HG03139 (cell line): ENCODE results near the gene ZC3H14.
"Not testable (repeated sequence)": the region's sequence is repeated elsewhere in the genome, so short reads cannot be mapped to it uniquely, and the experiment has no call there.

Experiments used
- ATAC-seq: cut with Tn5 transposase; IDR thresholded peaks from one replicate; pipeline ENCODE4 v1.9.1; 2021; ENCODE audit not compliant: unreplicated experiment

ZC3H14 gene, protein sequence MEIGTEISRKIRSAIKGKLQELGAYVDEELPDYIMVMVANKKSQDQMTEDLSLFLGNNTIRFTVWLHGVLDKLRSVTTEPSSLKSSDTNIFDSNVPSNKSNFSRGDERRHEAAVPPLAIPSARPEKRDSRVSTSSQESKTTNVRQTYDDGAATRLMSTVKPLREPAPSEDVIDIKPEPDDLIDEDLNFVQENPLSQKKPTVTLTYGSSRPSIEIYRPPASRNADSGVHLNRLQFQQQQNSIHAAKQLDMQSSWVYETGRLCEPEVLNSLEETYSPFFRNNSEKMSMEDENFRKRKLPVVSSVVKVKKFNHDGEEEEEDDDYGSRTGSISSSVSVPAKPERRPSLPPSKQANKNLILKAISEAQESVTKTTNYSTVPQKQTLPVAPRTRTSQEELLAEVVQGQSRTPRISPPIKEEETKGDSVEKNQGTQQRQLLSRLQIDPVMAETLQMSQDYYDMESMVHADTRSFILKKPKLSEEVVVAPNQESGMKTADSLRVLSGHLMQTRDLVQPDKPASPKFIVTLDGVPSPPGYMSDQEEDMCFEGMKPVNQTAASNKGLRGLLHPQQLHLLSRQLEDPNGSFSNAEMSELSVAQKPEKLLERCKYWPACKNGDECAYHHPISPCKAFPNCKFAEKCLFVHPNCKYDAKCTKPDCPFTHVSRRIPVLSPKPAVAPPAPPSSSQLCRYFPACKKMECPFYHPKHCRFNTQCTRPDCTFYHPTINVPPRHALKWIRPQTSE

DNA sequence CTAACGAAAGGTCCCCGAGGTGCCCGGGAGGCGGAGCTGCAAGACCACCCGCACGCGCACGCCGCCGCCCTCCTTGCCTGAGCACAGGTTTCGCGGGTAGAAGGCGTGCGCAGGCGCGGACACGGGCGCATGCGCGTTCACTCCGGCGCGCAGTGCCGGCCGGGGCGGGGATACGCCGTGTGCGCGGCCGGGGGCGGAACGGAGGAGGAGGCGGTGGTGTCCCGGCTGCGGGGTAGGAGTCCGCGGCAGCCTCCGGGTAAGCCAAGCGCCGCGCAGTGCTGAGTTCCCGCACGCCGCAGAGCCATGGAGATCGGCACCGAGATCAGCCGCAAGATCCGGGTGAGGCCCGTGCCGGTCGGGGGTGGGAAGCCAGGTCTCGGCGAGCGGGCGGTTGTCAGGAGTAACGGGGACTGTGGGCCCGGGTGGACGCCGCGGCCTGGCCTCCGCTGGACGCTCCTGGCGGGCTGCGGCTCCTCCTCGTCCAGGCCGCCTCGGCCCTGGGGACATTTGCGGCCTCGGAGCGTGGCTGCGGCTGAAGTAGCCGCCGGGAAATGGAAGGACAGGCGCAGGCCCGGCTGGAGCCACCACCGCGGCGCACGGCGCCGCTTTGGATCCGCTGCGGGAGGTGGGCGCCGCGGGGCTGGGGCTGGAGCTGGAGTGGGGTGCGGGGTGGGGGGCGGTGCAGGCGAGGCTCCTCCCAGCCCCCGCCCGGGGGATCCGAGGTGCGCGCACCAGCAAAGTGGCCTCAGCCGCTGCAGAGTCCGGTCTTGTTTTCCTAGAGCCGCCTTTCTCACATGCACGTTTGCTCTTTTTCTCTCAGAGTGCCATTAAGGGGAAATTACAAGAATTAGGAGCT is at the start of gene ZC3H14:
TSS of gene ZC3H14 (plus strand) at position 207 of the 856 bp plus-strand sequence. CDS start at position 304, 97 bp downstream.
- peak; percentile 95 for ATAC-seq

DNA sequence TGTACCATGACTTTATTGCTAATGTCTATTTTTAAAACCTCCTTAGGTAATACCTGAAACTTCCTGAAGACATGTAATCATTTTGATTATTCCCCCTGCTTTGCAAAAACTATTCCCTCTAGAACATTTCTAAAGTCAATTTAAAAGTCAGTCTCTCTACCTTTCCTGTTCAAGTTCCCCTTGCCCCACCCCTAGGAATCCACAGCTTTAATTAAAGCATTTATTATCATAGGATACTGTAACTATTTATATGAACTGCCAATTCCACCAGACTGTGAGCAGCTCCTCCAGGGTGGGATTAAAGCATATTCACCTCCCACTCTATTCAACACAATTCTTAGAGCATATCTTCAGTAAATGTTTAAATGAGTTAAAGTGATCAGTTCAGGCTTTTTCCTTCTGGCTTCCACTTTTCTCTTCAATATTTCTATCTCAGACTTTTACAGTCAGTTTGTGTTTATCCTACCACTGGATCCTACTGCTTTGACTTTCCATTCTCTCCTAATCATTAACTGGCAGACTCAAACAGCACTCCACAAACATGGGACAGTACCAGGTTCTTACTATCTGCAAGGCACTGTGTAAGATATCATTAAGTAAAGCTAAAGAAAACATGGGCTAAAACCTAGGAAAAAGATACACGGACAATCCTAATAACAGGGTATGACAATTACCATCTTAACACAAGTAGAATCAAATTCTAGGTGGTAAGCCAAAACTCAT is 47.2 kb upstream of the ZC3H14 start:
- no peak for ATAC-seq

DNA sequence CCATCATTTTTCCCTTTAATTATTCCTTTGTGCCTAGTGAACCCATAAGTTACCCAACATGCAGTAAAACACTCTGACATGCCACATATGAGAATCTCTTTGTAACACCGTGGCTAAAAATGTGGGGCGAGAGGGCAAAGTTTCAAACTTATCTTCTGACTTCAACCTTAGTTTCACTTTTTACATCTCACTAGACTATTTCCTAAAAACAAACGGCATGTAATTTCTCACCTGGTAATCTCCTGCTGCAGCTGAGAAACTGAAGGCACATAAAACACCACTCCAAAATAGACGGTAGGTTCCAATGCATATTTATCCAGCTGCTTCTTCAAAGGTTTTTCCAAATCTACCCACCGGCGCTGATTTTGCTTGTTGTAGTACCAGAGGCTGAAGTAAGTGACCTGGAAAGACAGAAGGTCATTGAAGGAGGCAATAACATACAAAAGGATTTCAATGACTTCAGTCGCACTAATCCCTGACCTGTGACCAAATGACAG is 45.9 kb upstream of the ZC3H14 start:
- no peak for ATAC-seq

DNA sequence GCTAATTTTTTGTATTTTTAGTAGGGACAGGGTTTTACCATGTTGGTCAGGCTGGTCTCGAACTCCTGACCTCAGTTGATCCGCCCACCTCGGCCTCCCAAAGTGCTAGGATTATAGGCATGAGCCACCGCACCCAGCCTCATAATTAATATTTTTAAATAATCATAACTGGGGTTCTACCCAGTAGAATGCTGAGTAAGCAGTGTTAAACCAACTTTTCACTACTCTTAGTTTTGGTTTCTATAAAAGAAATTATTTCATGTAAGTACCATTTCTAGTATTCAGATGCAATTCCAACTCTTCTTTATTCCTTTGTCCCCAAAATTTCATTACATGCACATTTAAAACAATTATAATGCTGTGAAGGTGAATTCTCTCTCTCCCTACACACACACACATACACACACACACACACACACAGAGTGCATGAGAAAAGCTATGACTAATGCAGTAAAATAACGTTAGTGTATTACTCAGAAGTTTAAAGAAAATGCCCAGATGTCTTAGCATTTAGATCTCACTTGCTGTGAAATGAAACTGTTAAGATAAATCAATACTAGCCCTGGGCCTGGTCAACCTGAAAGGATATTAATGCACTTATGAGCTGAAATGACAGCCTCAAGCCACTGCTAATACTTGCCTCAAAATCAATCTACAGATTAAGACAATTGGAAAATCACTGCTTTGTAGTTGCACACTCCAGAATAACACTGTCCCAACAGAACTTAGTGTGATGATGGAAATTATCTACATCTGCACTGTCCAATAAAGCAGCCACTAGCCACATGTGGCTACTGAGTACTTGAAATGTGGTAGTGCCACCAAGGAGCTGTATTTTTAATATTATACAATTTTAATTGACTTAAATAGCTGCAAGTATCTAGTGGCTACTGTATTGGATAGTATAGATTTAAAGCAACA is 44.0 kb upstream of the ZC3H14 start:
- no peak for ATAC-seq

DNA sequence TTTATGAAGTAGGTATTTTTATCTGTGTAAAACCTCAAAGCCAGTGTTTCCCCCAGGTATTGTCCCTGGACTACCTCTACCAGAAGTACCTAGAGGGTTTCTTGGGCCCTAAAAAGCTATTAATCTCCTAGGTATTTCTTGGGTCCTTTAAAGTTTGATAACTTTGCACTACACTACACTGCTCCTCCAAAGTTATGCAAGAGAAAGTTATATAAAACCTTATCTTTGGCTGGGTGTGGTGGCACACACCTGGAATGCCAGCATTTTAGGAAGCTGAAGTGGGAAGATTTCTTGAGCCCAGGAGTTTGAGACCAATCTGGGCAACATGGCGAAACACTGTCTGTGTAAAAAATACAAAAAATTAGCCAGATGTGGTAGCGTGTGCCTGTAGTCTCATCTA is 42.9 kb upstream of the ZC3H14 start:
- no peak for ATAC-seq

DNA sequence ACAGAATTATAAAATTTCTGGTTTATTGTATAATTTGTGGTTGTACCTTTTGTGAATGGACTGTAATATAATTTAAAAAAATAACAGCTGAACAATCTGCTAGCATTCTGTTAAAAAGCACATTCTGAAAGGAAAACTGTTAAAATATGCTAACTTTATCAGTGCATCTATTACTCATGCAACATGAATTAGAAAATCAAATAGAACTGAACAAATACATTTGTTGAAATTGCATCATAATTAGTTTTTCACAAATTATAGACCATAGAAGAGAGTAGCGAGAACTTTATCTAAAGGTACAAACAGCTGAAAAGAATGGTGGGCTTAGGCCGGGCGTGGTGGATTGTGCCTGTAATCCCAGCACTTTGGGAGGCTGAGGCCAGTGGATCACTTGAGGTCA is 41.0 kb upstream of the ZC3H14 start:
- ATAC-seq, result no peak

DNA sequence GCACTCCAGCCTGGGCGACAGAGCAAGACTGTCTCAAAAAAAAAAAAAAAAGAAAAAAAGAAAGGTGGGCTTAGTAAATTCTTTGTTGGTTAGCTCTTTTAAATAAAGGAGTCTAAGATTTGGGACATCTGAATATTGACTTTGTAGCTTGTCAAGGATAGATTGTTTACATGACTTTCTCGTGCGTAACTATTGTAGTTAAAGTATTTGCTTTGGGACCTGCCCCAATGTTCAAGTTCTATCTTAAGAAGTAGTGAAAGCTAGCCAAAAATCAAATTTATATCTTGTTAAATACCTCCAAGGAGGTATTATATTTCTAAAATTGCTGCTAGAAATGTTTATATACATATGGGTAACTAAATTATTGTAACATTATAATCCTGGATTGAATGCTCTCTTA is 40.4 kb upstream of the ZC3H14 start:
- no peak for ATAC-seq

DNA sequence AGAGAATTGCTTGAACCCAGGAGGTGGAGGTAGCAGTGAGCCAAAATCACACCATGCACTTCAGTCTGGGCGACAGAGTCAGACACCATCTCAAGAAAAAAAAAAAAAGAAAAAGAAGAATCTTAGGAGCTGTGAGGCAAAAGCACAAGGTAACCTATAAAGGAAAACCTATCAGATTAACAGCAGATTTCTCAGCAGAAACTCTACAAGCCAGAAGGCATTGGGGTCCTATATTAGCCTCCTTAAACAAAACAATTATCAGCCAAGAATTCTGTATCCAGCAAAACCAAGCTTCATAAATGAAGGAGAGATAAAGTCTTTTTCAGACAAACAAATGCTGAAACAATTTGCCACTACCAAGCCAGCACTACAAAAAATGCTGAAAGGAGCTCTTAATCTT is 32.9 kb upstream of the ZC3H14 start:
- ATAC-seq, result not testable (repeated sequence)

DNA sequence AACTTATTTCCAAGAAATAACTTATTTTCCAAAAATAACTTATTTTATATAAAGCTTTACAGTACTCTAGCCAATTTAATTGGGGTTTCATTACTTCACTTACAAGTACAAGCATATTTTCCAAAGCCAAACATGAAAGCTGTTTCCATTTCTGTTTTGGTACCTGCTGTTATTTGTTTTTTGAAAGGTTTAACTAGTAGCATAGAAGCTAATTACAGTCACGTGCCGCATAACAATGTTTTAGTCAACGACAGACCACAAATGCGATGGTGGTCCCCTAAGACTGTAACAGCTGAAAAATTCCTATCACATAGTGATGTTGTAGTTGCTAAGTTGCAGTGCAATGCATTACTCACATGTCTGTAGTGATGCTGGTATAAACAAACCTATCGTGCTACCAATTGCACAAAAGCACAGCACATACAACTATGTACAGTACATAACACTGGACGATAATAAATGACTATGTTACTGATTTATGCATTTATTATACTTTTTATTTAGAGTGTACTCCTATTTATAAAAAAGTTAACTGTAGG is 29.7 kb upstream of the ZC3H14 start:
- no peak for ATAC-seq

DNA sequence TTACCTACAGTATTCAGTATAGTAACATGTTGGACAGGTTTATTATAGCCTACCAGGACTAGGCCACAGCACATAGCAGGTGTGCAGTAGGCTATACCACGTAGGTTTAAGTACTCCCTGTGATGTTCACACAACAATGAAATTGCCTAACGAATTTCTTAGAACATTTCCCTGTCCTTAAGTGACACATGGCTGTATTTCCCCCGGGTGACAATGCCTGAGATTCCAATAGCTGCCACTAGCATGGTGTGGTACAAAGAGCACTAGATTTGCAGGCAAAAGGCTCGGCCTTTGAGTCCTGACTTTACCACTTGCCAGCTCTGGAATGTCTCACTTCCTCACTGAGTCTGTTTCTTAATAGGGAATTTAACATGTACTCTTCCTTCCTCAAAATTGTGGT is 27.7 kb upstream of the ZC3H14 start:
- no peak for ATAC-seq

DNA sequence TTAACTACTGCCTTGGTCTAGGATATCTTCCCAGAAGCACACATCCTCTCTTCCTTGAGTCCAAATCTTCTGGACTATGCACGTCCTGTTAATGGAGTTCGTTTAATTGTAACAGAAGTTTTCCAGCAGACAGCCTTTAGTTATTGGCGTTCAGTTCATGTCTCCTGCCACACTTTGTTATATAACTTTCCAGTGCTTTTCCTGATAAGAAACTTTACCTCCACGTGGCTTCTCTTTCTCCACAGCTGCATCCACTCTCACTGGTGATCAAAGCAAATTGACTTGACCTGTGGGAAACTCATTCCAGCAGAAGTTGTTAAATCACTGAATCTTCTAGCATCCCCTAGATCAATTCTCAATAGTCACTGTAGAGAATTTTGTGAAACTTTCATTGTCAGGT is 27.0 kb upstream of the ZC3H14 start:
- ATAC-seq, result no peak

DNA sequence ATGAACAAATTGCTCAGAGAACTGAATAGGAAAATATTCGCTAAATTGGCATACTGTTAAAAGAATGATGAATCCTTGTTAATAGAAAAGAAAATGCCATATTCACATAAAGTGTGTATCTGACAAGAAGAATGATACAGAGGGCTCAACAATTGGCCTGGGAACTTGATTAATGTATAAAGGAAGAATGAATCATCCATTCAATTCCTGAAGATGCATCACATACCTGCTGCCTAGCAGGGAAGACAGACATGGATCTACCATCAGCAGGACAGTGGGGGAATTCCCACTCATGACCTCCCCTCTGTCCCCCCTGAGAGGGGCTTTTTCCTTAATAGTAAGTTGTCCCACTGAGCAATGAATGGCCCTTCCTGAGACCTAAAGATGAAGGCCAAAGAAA is 21.5 kb upstream of the ZC3H14 start:
- ATAC-seq, result no peak

DNA sequence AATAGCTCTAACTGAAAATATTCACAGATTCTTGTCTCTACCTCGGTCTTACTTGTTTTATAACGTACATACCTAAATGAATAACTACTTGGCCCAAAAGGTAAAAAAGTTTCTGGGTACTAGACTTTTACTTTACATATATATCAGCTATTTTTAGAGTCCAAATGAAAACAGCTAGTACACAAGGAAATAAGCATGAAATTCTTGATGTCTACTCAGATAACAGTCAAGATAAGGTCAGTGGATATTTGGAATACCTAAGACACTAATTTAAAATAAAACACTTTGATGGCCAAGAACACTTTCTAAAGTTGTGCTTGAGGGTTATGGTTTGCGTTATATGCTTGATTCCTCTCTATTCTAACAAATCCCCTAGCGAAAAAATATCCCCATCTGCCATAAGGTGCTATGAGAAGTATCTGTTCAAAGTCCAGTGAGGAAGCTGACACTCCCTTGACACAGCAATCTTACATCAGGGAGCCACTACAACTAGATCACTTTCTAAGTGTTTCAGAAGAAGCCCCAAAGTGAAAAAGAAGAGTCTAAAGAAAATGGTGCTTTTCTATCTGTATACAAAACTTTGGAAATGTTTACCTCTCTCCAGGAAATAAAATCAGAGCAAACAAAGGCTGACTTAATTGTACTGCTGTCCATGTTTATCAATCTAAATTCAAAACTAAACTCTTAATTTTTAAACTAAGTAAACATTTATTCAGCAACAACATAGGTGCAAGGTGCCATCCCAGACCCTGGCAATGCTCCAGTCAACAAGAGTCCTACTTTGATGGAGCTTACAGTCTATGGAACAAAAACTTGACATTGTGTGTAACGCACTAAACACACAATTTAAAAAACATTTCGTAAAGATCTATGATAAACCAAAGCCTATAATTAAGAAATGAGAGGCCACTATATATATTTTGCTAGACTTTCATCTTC is 19.7 kb upstream of the ZC3H14 start:
- ATAC-seq, result no peak

DNA sequence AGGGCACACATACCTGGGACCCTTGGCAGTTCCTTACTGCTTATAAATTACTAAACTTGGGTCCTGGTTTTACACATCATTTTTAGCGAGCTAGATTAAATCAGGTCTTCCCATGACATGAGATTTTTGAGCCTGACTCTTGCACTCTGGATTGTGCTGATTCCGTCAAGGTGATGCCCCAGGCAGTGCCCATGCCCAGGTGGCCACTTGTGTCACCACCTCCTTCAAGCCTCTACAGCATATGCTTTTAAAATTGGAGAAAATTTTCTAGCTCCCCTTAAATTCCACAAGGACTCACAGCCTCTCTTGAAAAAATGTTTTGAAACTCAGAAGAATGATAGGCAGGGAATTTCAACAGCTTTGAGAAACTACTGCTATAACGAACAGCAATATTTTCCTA is 17.6 kb upstream of the ZC3H14 start:
- no peak for ATAC-seq

DNA sequence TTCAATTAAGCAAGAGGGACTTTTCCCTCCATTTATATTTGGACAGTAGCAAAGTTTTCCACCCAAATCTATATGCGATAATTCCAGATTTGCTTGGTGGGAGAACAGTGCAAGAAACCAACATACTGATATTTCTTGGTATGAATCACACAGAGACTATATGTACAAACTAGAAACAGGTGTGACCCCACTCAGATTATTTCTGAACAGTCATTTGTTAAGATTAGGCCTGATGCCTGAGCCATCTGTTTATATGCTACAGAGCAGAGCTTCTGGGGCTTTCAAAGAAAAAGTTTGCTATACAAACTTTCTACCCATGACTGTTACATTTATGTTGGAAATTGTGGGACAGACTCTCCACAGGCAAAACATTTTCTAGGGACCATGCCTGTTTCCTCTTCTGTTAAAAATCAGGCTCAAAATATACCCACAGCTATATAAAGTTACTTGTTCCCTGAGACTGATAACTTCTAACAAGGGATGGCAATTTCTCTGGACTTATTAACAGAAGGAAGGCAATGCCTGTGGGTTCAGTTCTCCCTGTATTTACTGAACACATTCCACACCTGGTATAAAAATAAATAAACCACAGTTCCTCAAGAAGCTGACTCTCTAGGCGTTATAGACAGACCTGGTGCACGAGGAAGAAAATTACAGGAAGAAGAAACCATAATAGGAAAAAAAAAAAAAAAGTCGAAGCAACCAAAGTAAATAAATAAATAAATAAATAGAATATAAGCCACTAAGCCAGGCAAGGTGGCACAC is 16.0 kb upstream of the ZC3H14 start:
- ATAC-seq, result no peak

DNA sequence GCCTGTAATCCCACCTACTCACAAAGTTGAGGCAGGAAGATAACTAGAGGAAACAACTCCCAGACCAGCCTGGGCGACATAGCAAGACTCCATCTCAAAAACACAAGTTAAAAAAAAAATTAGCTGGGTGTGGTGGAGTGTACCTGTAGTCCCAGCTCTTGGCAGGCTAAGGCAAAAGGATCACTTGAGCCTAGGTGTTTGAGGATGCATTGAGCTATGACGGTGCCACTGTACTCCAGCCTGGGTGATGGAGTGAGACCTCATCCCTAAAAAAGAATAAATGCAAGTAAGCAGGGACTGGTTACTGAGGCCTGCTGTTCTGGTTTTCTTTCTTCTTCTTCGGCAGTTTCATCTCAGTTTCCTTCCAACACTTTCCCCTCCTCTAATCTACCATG is 15.5 kb upstream of the ZC3H14 start:
- no peak for ATAC-seq

DNA sequence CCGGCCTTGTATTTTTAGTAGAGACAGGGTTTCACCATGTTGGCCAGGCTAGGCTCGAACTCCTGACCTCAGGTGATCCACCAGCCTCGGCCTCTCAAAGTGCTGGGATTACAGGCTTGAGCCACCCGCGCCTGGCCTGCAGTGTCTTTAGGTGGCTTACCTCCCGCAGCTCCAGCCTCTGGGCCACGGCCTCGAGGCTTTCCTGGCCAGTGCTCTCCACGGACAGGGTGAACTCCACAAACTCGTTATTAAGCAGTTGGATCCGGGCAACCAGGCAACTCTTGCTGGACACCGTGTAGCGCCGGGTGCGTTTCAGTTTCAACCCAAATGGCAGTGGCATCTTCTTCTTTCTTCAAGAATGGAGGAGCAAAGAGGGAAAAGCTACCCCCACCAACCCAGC is 12.8 kb upstream of the ZC3H14 start:
- ATAC-seq, result no peak
